Esophagus mucosa (tissue), 1 donor: ENCODE data around the gene SUCO. TPM values are rescaled to one million over a fixed set of nuclear protein-coding genes. Genes with fewer than 3 reads are reported as not detected.
"Not testable (repeated sequence)": the region's sequence is repeated elsewhere in the genome, so short reads cannot be mapped to it uniquely, and the experiment has no call there.

Experiments used
- ATAC-seq: fragments of 200-7000 bp; cut with Tn5 transposase; one replicate; pipeline ENCODE4 v1.9.1; 2020
- total RNA-seq: library from RNA; stranded (reverse); gene quantifications from one replicate; pipeline ENCODE4 v1.2.4, GENCODE V29; 2023
- donor health status: DM: yes; HTN: yes; CAD: no.

SUCO gene
- total RNA-seq, 1 donor from 2014 or later, result 13.5 TPM

GRCh38 chr1:172561252-172561651, 28.3 kb downstream of the SUCO start:
- no peak for ATAC-seq

- no peak for ATAC-seq
Observed at GRCh38 chr1:172566196-172566997, 33.4 kb downstream of the SUCO start.

DNA sequence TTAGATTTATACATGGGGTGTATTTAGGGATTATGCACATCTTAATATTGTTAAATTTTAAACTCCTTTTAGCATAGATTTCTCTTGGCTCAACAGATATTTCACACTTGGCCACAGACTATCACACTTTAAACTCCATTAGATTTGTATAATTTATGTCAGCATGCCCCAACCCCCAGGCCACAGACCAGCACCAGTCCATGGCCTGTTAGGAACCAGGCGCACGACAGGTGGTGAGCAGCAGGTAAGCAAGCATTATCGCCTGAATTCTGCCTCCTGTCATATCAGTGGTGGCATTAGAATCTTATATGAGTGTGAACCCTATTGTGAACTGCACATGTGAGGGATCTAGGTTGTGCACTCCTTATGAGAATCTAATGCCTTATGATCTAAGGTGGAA, 34.8 kb downstream of the SUCO start:
- ATAC-seq, result no peak

- ATAC-seq, result no peak
Observed at GRCh38 chr1:172574080-172574479, 41.1 kb downstream of the SUCO start.

DNA sequence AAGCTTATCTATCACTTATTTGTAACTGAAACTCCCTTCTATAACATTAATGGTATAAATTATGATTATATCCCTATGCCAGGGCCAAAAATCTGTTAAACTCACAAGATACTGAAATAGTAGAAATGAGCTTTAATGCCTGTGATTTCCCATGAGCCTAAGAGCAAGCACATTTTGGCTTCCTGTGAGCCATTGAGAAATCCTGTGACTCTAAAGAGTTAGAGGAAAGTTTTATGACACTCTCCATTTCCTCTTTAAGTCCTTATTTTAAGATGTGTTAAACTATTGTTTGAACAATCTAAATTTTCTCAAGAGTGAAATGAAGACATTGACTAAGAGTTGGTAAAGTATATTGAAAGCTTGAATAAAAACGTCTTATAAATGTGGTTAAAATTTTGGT, 45.6 kb downstream of the SUCO start:
- no peak for ATAC-seq

DNA sequence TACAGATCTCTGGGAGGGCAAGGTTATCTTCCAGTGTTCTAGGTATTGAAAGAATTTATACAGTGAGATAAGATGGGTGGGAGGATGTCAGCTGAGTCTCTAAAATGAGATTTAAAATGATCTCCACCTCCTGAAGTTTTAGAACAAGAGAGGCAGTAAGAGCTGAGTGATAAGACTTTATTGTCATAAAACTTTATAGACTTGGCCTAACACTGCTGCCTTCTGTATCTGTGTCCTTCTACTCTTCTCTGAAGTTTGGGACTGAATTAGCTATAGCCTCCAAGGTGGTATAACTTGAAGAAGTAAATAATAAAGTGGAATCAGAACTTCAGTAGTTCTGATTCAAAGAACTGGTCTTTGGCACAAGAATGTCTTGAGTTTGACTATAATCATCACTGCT, 48.3 kb downstream of the SUCO start:
- no peak for ATAC-seq

- ATAC-seq, result no peak
Observed at GRCh38 chr1:172581779-172582178, 48.8 kb downstream of the SUCO start.

- no peak for ATAC-seq
Observed at GRCh38 chr1:172582889-172583288, 49.9 kb downstream of the SUCO start.

GRCh38 chr1:172585348-172585747, 52.4 kb downstream of the SUCO start:
- ATAC-seq, result no peak

DNA sequence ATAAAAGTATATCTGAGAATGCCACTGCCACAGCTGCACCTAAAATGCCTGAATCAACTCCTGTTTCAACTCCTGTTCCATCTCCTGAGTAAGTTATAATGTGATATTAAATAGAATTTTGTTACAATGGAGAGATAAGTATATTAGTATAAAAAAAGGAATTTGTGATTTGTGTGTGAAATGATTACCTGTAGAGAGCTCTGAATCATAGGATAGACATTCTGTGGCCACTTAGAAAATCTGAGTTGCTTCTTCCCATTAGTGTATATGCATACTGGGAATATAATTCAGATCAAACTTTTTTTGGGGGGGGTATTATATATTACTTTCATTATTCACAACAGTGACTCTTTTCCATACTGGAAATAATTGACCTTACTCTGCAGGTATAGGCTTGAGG, 52.9 kb downstream of the SUCO start:
- ATAC-seq, result no peak

DNA sequence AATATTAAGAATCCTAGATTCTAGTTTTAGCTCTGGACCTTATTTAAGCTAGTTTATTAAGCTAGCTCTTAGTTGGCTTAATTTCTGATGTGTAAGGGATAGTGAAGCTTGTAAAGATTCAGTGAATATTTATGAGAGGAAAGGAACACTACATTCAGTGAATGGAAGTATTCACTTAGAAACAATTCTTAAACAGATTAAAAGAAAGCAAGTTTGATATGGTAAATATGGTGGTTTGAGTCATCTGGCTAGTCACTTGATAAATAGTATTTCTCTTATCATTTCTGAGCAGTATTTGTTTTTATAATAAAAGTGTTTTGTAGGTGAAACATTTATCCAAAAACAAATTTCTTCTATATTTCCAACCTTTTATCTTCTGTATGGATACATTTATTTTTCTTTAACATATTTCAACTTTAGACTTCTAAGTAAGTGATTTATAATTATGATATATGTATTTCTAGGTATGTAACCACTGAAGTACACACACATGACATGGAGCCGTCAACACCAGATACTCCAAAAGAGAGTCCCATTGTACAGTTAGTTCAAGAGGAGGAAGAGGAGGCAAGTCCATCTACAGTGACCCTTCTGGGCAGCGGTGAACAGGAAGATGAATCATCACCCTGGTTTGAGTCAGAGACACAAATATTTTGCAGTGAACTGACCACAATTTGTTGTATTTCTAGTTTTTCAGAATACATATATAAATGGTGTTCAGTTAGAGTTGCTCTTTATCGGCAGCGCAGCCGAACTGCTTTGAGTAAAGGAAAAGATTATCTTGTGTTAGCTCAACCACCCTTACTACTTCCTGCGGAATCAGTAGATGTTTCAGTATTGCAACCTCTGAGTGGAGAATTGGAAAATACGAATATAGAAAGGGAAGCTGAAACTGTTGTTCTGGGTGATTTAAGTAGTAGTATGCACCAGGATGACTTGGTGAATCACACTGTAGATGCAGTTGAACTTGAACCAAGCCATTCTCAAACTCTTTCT, 55.6 kb downstream of the SUCO start:
- no peak for ATAC-seq

GRCh38 chr1:172589553-172589952, 56.6 kb downstream of the SUCO start:
- ATAC-seq, result no peak

DNA sequence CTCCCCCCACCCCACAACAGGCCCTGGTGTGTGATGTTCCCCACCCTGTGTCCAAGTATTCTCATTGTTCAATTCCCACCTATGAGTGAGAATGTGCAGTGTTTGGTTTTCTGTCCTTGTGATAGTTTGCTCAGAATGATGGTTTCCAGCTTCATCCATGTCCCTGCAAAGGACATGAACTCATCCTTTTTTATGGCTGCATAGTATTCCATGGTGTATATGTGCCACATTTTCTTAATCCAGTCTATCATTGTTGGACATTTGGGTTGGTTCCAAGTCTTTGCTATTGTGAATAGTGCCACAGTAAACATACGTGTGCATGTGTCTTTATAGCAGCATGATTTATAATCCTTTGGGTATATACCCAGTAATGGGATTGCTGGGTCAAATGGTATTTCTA, 58.5 kb downstream of the SUCO start:
- not testable (repeated sequence) for ATAC-seq

DNA sequence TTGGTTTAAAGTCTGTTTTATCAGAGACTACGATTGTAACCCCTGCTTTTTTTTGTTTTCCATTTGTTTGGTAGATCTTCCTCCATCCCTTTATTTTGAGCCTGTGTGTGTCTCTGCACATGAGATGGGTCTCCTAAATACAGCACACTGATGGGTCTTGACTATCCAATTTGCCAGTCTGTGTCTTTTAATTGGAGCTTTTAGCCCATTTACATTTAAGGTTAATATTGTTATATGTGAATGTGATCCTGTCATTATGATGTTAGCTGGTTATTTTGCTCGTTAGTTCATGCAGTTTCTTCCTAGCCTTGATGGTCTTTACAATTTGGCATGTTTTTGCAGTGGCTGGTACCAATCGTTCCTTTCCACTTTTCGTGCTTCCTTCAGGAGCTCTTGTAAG, 62.1 kb downstream of the SUCO start:
- not testable (repeated sequence) for ATAC-seq

DNA sequence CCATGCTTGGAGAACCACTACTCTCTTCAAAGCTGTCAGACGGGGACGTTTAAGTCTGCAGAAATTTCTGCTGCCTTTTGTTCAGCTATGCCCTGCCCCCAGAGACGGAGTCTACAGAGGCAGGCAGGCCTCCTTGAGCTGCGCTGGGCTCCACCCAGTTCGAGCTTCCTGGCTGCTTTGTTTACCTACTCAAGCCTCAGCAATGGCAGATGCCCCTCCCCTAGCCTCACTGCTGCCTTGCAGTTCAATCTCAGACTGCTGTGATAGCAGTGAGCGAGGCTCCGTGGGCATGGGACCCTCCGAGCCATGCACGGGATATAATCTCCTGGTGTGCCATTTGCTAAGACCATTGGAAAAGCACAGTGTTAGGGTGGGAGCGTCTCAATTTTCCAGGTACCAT, 63.8 kb downstream of the SUCO start:
- not testable (repeated sequence) for ATAC-seq

- no peak for ATAC-seq
Observed at GRCh38 chr1:172599912-172600311, 67.0 kb downstream of the SUCO start.

GRCh38 chr1:172600615-172601014, 67.7 kb downstream of the SUCO start:
- no peak for ATAC-seq

DNA sequence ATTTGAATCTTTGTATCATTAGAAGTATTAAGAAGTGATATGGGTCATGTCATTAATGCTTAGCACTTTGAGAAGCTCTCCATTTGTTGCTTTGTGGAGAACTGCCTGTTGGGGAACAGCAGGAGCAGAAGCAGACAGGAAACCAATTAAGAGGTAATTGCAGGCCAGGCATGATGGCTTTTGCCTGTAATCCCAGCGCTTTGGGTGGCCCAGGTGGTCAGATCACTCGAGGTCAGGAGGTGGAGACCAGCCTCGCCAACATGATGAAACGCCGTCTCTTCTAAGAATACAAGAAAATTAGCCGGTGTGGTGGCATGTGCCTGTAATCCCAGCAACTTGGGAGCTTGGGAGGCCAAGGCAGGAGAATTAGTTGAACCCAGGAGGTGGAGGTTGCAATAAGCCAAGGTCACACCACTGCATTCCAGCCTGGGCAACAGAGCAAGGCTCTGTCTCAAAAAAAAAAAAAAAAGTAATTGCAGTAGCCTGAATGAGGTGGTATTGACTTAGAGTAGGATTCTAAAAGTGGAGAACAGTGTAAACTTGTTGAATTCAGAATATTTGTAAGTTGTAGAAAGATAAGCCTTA, 68.2 kb downstream of the SUCO start:
- no peak for ATAC-seq

DNA sequence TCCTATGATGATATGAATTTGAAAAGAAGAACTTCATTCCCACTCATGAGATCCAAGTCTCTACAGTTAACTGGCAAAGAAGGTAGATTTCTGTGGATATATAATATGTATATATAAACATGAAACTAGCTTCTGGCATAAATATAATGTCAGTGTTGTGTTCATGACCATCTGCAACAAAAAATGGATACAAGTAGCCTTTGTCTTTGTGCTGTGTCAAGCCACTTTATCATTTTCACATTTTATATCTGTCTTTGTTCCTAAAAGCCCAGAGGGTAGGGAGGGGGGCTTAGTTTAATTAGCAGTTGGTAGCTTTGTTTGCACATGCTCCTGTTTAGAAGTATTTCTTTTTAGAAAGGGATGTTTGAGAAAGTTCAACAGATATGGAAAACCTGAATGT, 69.8 kb downstream of the SUCO start:
- ATAC-seq, result no peak

DNA sequence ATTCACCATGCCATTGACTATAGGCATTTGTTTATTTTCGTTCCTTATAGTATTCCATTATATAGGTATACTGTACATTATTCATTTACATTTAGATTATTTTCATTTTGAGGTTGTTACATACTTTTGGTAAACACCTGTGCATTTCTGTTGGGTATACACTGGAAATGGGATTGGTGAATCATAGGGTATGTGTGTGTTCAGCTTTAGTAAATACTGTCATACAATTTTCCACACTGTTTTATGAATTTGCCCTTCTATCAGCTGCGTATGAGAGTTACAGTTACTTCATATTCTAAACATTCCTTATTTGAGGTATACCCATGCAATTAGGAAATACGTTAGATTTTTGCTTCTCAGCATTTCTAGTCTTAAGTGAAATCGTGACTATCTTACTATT, 70.9 kb downstream of the SUCO start:
- ATAC-seq, result no peak

DNA sequence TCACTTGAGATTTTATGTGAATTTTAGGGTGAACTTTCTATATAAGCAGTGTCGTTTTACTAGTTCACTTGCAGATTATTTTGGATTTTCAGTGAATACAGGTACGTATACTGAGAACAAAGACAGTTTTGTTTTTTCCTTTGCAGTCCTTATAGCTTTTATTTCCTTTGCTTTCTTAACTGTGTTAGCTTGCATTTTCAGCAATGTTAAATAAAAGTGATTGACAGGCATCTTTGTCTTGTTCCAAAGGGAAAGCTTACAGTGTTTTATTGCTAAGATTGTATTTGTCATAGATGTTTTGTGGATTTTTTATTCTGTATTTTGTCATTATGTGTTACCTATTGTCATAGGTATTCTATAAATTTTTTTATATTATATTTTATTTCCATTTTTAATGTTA, 72.7 kb downstream of the SUCO start:
- ATAC-seq, result no peak

DNA sequence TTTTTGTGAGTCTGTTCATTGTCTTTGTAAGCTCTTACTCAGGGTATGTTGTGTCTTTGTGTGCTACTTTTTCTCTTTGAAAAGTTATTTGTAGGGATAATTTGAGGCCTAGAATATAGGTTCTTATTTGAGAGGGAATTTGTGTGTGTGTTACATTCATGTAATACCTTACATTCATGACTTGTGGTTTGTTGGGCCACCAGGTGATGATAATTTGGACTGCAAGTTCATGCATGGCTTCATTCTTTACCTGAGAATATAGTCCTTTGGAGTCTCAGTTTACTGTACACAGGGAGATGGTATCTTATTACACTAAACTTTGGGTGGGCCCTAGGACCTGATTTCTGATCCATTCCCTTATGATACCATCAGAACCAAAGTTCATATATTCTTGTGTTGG, 74.2 kb downstream of the SUCO start:
- ATAC-seq, result no peak

- ATAC-seq, result no peak
Observed at GRCh38 chr1:172608098-172608601, 75.2 kb downstream of the SUCO start.
